Common myeloid progenitor, CD34-positive (primary cell): ENCODE data around the gene VPS37C.

Experiments used
- CTCF ChIA-PET: fragments of 350-600 bp; sonication (Branson Sonifier 250); formaldehyde crosslinking; loops from one replicate; lab custom pipeline; 2021; ENCODE audit warnings: antibody characterized with exemption; lab: Charles Lee
- POLR2A ChIA-PET: fragments of 350-600 bp; sonication (Branson Sonifier 250); formaldehyde crosslinking; loops from one replicate; lab custom pipeline; 2021; ENCODE audit warnings: antibody characterized with exemption; lab: Charles Lee
- DNase-seq, 3 donors: peaks; one replicate each; pipeline versions ENCODE4 v3.0.0 to v3.0.0-alpha.2; 2013
- H3K27ac ChIP-seq, 2 experiments: 1 replicate in 1 of 2; 2 replicates in 1 of 2; pipeline ENCODE4 v1.7.0; 2013; ENCODE audit warnings: inconsistent platforms in 2 of 2, low read length in 2 of 2, mild to moderate bottlenecking in 2 of 2, low read depth in 1 of 2, moderate library complexity in 1 of 2; ENCODE audit not compliant: severe bottlenecking in 2 of 2, insufficient read depth in 1 of 2, poor library complexity in 1 of 2
- H3K27me3 ChIP-seq, 5 experiments: replicated peaks in 2 of 5; 1 replicate in 3 of 5; 2 replicates in 2 of 5; pipeline versions ENCODE4 v1.6.1 to v1.7.0; 2013; ENCODE audit warnings: low read length in 4 of 5, mild to moderate bottlenecking in 2 of 5, moderate library complexity in 2 of 5, inconsistent platforms in 1 of 5; ENCODE audit not compliant: insufficient read depth in 5 of 5, control insufficient read depth in 4 of 5
- H3K36me3 ChIP-seq, 4 experiments: 1 replicate in 2 of 4; 2 replicates in 2 of 4; pipeline versions ENCODE4 v1.6.1 to v1.7.0; 2013; ENCODE audit warnings: low read length in 3 of 4, control low read depth in 1 of 4, mild to moderate bottlenecking in 1 of 4; ENCODE audit not compliant: control insufficient read depth in 4 of 4, insufficient read depth in 4 of 4
- H3K4me1 ChIP-seq, 4 experiments: 1 replicate in 3 of 4; 2 replicates in 1 of 4; pipeline versions ENCODE4 v1.6.1 to v1.7.1; 2013; ENCODE audit warnings: low read length in 3 of 4, mild to moderate bottlenecking in 3 of 4, control low read depth in 1 of 4, inconsistent platforms in 1 of 4, moderate library complexity in 1 of 4; ENCODE audit not compliant: control insufficient read depth in 4 of 4, insufficient read depth in 4 of 4; ENCODE audit errors: control extremely low read depth in 1 of 4
- H3K4me3 ChIP-seq, 7 experiments: 1 replicate in 4 of 7; 2 replicates in 3 of 7; pipeline versions ENCODE4 v1.5.1 to v1.7.0; 2013; ENCODE audit warnings: mild to moderate bottlenecking in 7 of 7, low read length in 6 of 7, moderate library complexity in 6 of 7, inconsistent platforms in 2 of 7, low read depth in 2 of 7, control low read depth in 1 of 7; ENCODE audit not compliant: insufficient read depth in 4 of 7, control insufficient read depth in 1 of 7; ENCODE audit errors: extremely low read depth in 1 of 7
- H3K9me3 ChIP-seq, 5 experiments: 1 replicate in 4 of 5; 2 replicates in 1 of 5; pipeline versions ENCODE4 v1.6.1 to v1.7.1; 2013; ENCODE audit warnings: low read length in 4 of 5, mild to moderate bottlenecking in 2 of 5, inconsistent platforms in 1 of 5, low read depth in 1 of 5, moderate library complexity in 1 of 5; ENCODE audit not compliant: control insufficient read depth in 4 of 5, insufficient read depth in 2 of 5; ENCODE audit errors: control extremely low read depth in 1 of 5
- WGBS: methylation state at CpG from one replicate; pipeline ENCODE4 v1.1.5; 2013; ENCODE audit not compliant: insufficient coverage; 5-methylcytosine and 5-hydroxymethylcytosine counted together

The VPS37C gene

GRCh38 chr11:61110255-61111049, 50.8 kb downstream of the VPS37C start:
- CTCF ChIA-PET: interaction anchor here (1.3 to 1.5 kb wide), 2 partner anchors 10 to 18 kb away, joined by 3 to 4 read pairs; no protein-coding TSS in a partner anchor
- POLR2A ChIA-PET: no interaction called here
- Histone ChIP-seq H3K9me3 (no peaks in the 10 kb centered on the region), H3K4me3 (no peak overlapping the region), H3K27ac (no peak overlapping the region), H3K27me3 (no peaks in the 10 kb centered on the region), H3K4me1 (peaks cover 0 to 10% (median 3%) of the 10 kb centered on the region in 4 experiments), H3K36me3 (no peaks in the 10 kb centered on the region)
- DNase-seq: no peak
- 98% methylated on average over 7 of the region's 9 CpGs for WGBS

- Histone ChIP-seq H3K27me3 (no peaks in the 10 kb centered on the region), H3K9me3 (no peaks in the 10 kb centered on the region), H3K27ac (no peak overlapping the region), H3K4me3 (no peak overlapping the region), H3K4me1 (peaks cover 0 to 7% (median 2%) of the 10 kb centered on the region in 4 experiments), H3K36me3 (no peaks in the 10 kb centered on the region)
- ChIA-PET POLR2A (no interaction called here), CTCF (interaction anchor here (1.3 kb wide), 1 partner anchor 11 kb away, joined by 3 read pairs; no protein-coding TSS in a partner anchor)
- over 99% methylated on average over 8 of the region's 8 CpGs for WGBS
- DNase-seq: no peak
These were observed 51.6 kb downstream of the VPS37C start for GRCh38 chr11:61109671-61110070.

DNA sequence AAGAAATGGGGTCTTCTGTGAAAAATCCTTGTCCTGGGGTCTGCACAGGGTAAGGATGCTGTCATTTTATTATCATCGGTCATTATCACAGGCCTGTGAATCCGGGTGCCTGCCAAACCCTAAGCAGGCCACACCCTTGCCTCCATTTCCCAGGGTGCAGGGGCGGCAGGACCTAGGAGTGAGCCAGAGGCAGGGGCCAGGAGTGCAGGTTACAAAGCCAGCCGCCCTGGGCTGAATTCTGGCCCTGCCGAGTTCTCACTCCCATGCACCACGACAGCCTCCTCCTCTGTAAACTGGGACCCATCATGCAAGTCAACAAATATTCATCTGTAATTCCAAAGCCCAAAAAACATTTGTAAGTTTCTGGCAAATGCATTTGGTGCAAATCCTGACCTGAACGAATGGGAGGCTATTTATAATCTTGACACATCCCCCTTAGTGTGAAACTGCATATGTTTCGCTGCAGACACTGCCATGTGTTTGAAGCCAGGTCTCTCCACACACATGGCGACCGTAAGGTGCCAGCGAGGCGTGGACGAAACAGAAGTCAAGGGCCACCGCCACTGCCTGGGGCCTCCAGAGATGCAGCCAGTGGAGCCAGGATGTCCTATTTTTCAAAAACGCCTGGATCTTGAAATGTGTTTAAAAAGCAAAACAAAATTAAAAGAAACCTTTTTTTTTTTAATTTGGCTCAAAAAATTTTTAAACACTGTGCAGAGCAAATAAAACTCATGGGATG, 52.2 kb downstream of the VPS37C start:
- Histone ChIP-seq H3K9me3 (no peaks in the 10 kb centered on the region), H3K27ac (no peak overlapping the region), H3K4me1 (peaks cover 0 to 7% (median 2%) of the 10 kb centered on the region in 4 experiments), H3K36me3 (no peaks in the 10 kb centered on the region), H3K4me3 (no peak overlapping the region), H3K27me3 (no peaks in the 10 kb centered on the region)
- ChIA-PET POLR2A (no interaction called here), CTCF (interaction anchor here (1.3 kb wide), 1 partner anchor 12 kb away, joined by 3 read pairs; no protein-coding TSS in a partner anchor)
- WGBS: 96% methylated on average over 14 of the region's 15 CpGs
- DNase-seq: no peak

DNA sequence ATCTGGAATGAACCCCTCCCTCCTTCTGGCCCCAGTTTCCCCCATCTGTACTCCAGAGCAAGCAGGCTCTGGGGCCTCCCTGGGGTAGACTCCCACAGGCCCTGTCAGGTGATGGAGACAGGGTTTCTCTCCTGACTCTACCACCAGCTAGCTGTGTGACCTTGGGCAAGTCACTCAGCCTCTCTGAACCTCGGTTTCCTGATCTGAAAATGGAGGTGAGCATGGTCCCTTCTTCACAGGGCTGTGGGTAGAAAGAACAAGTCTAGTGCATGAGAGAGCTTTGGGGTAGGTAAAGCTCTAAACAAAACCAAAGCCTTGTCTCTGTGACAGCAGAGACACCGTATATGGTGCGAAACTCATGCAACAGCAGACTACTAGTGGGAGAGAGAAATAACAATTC, 53.3 kb downstream of the VPS37C start:
- H3K27ac ChIP-seq: no peak overlapping the region
- ChIA-PET CTCF (interaction anchor here (1.3 kb wide), 1 partner anchor 10 kb away, joined by 3 read pairs; no protein-coding TSS in a partner anchor), POLR2A (interaction anchor here (0.7 kb wide), 1 partner anchor 28 kb away, joined by 3 read pairs; no protein-coding TSS in a partner anchor)
- H3K27me3 ChIP-seq: no peaks in the 10 kb centered on the region
- peaks cover 0 to 7% (median 4%) of the 10 kb centered on the region in 4 experiments for H3K4me1 ChIP-seq
- 97% methylated on average over 3 of the region's 3 CpGs for WGBS
- H3K9me3 ChIP-seq: no peaks in the 10 kb centered on the region
- no peak for DNase-seq
- H3K36me3 ChIP-seq: no peaks in the 10 kb centered on the region
- H3K4me3 ChIP-seq: no peak overlapping the region

DNA sequence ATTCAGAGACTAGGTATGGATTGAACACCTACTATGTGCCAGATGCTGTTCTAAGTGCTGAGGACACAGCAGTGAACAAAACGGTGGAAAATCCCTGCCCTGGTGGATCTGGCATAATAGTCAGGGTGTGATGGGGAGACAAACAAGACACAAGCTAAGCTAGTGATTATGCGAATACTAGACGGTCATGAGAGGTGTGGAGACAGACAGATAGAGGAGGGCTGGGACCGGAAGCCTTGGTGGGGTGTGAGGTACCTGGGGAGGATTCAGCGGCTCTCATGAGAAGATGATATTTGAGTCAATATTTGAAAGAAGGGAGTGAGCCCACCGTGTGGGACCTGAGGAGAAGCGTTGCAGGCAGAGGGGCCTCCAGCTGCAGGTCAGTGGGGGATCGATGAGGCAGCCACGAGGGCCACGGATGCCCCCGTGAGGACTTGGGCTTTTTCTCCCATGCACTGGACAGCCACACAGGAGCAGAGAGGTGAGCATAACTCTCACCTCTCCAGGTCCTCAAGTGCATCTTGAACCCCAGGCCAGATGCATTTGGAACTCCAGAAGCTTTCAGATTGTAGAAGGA, 54.2 kb downstream of the VPS37C start:
- H3K27me3 ChIP-seq: no peaks in the 10 kb centered on the region
- no peak for DNase-seq
- no peak overlapping the region for H3K4me3 ChIP-seq
- CTCF ChIA-PET: interaction anchor here (1.1 to 1.4 kb wide), 2 partner anchors 12 to 19 kb away, joined by 3 to 4 read pairs; no protein-coding TSS in a partner anchor
- POLR2A ChIA-PET: interaction anchor here (0.7 kb wide), 1 partner anchor 29 kb away, joined by 3 read pairs; no protein-coding TSS in a partner anchor
- H3K4me1 ChIP-seq: peaks cover 0 to 15% (median 7%) of the 10 kb centered on the region in 4 experiments
- 96% methylated on average over 11 of the region's 11 CpGs for WGBS
- no peak overlapping the region for H3K27ac ChIP-seq
- no peaks in the 10 kb centered on the region for H3K36me3 ChIP-seq
- H3K9me3 ChIP-seq: no peaks in the 10 kb centered on the region

GRCh38 chr11:61106296-61106695, 54.9 kb downstream of the VPS37C start:
- H3K4me3 ChIP-seq: no peak overlapping the region
- no peaks in the 10 kb centered on the region for H3K9me3 ChIP-seq
- H3K27me3 ChIP-seq: no peaks in the 10 kb centered on the region
- CTCF ChIA-PET: interaction anchor here (1.1 to 1.4 kb wide), 2 partner anchors 13 to 19 kb away, joined by 3 to 4 read pairs; no protein-coding TSS in a partner anchor
- peaks cover 0 to 15% (median 6%) of the 10 kb centered on the region in 4 experiments for H3K4me1 ChIP-seq
- no peak overlapping the region for H3K27ac ChIP-seq
- no peak for DNase-seq
- no peaks in the 10 kb centered on the region for H3K36me3 ChIP-seq
- POLR2A ChIA-PET: no interaction called here
- 93% methylated on average over 7 of the region's 7 CpGs for WGBS
